H1 (cell line): Measurements from ENCODE around the gene OR10X1.

Source experiments
- BACH1 ChIP-seq: IDR thresholded peaks from 2 replicates; pipeline ENCODE4 v1.6.1; 2012; ENCODE audit warnings: low read length, improper control_type of control experiment
- CEBPB ChIP-seq: IDR thresholded peaks from 2 replicates; pipeline ENCODE4 v1.6.1; 2012; ENCODE audit warnings: low read depth, low read length
- CTCF ChIP-seq, 3 experiments: IDR thresholded peaks; 1 replicate in 2 of 3; 2 replicates in 1 of 3; pipeline versions ENCODE4 v1.5.1 to v1.6.1; 2011; ENCODE audit warnings: low read length in 3 of 3, mild to moderate bottlenecking in 3 of 3, inconsistent platforms in 2 of 3, low read depth in 1 of 3, moderate library complexity in 1 of 3; ENCODE audit not compliant: insufficient read depth in 1 of 3; ENCODE audit errors: control extremely low read depth in 1 of 3
- EP300 ChIP-seq, 2 experiments: IDR thresholded peaks; 1 replicate in 1 of 2; 2 replicates in 1 of 2; pipeline ENCODE4 v1.6.1; 2011 to 2012; ENCODE audit warnings: low read depth in 2 of 2, low read length in 2 of 2, mild to moderate bottlenecking in 2 of 2, borderline replicate concordance in 1 of 2, inconsistent platforms in 1 of 2, moderate library complexity in 1 of 2
- EZH2 ChIP-seq: fragments of 200-600 bp; sonication (generic); IDR thresholded peaks from 2 replicates; pipeline ENCODE4 v1.7.1; 2012; ENCODE audit warnings: low read depth, mild to moderate bottlenecking, moderate library complexity, low read length, inconsistent platforms; ENCODE audit not compliant: severe bottlenecking
- FOSL1 ChIP-seq: IDR thresholded peaks from 2 replicates; pipeline ENCODE4 v1.6.1; 2011; ENCODE audit warnings: mild to moderate bottlenecking, low read depth, low read length, moderate library complexity; ENCODE audit not compliant: insufficient read depth
- NANOG ChIP-seq: IDR thresholded peaks from 2 replicates; pipeline ENCODE4 v1.6.1; 2011; ENCODE audit warnings: low read length, low read depth, mild to moderate bottlenecking, inconsistent platforms; ENCODE audit not compliant: insufficient read depth, poor library complexity, severe bottlenecking
- POLR2A ChIP-seq, 2 experiments: IDR thresholded peaks; 1 replicate in 1 of 2; 2 replicates in 1 of 2; pipeline ENCODE4 v1.6.1; 2011; ENCODE audit warnings: low read depth in 2 of 2, low read length in 2 of 2, mild to moderate bottlenecking in 2 of 2; ENCODE audit errors: control extremely low read depth in 1 of 2
- RAD21 ChIP-seq, 2 experiments: IDR thresholded peaks in 1 of 2; conservative IDR thresholded peaks in 1 of 2; 2 replicates each; pipeline ENCODE4 v1.6.1; 2011; ENCODE audit warnings: low read depth in 2 of 2, low read length in 2 of 2, improper control_type of control experiment in 1 of 2, inconsistent platforms in 1 of 2, mild to moderate bottlenecking in 1 of 2, moderate library complexity in 1 of 2
- RNF2 ChIP-seq: fragments of 200-900, 300-1000 bp; sonication (generic); IDR thresholded peaks from 2 replicates; pipeline ENCODE4 v1.7.1; 2016; ENCODE audit warnings: borderline replicate concordance, low read depth, mild to moderate bottlenecking, antibody characterized with exemption, low read length; ENCODE audit not compliant: poor library complexity, severe bottlenecking; ENCODE audit errors: missing control alignments
- SRF ChIP-seq: IDR thresholded peaks from 2 replicates; pipeline ENCODE4 v1.6.1; 2011; ENCODE audit warnings: mild to moderate bottlenecking, low read depth, low read length, moderate library complexity
- YY1 ChIP-seq: IDR thresholded peaks from 2 replicates; pipeline ENCODE4 v1.6.1; 2011; ENCODE audit warnings: low read depth, mild to moderate bottlenecking, low read length

DNA sequence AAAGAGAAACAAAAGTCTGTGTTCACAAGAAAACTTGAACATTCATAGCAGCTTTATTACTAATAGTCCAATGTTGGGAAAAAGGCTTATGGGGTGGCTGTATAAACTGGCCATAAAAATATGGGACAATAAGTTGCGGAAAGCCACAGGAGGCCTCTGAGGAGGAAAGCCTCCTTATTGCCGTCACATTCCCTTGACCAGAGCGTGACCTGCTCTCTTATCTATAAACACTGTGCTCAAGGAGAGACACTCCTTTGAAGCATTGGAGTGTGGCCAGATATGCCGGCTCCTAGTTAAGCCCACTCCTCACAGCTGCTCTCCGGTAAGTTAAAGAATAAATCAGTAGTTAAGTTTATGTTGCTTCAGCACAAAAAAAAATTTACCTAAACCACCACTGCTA, 45.2 kb downstream of the OR10X1 start:
- no peak for TF ChIP-seq POLR2A (IDR thresholded peaks at IDR 0.05; ENCODE audit: control extremely low read depth in 1 of 2, low read depth in 2 of 2, low read length in 2 of 2)
- no peak for TF ChIP-seq RAD21 (IDR thresholded peaks at IDR 0.05 in 1 of 2, conservative IDR thresholded peaks at IDR 0.05 in 1 of 2; ENCODE audit: low read depth in 2 of 2, low read length in 2 of 2)
- no peak for TF ChIP-seq EP300 (IDR thresholded peaks at IDR 0.05; ENCODE audit: borderline replicate concordance in 1 of 2, low read depth in 2 of 2, low read length in 2 of 2)
- TF ChIP-seq FOSL1, result no peak
- TF ChIP-seq CTCF (IDR thresholded peaks at IDR 0.05; ENCODE audit: control extremely low read depth in 1 of 3, insufficient read depth in 1 of 3, low read depth in 1 of 3, low read length in 3 of 3), result no peak
- TF ChIP-seq YY1, result no peak
- TF ChIP-seq CEBPB, result no peak
- TF ChIP-seq NANOG, result no peak
- no peak for TF ChIP-seq RNF2
- TF ChIP-seq SRF, result no peak
- no peak for TF ChIP-seq EZH2
- TF ChIP-seq BACH1, result no peak
